Hematopoietic multipotent progenitor cell (in vitro differentiated cells): ENCODE data around the gene ZBED3. TPM values are rescaled to one million over a fixed set of nuclear protein-coding genes. Genes with fewer than 3 reads are reported as not detected.

Source experiments
- small RNA-seq: library from RNA; depleted of rRNA; stranded (forward); fragments of <200 nt; gene quantifications from one replicate; pipeline ENCODE3, GENCODE V24; 2012
- total RNA-seq: library from RNA; depleted of rRNA; stranded (reverse); fragments of >200 nt; gene quantifications from one replicate; pipeline ENCODE4 v1.2.3, GENCODE V29; 2012

The ZBED3 gene
- total RNA-seq, 1 donor = 7.0 TPM

Small RNA genes lying within 50 kb of the gene (small RNA-seq; reads per million reads assigned to genes)
- gene SNORA47 = 138 reads per million, percentile 97 among the genes with 10 or more reads in this experiment

Other genes starting within 250 kb of the ZBED3 start
- gene S100Z, start 237.3 kb downstream of the ZBED3 start, total RNA-seq = 3.5 TPM
- 430 TPM for gene CRHBP, start 134.2 kb downstream of the ZBED3 start, total RNA-seq
- 22.9 TPM for gene AGGF1, start 56.9 kb downstream of the ZBED3 start, total RNA-seq
- gene PDE8B, start 123.4 kb upstream of the ZBED3 start, total RNA-seq = 0.27 TPM